H1 (cell line): ENCODE data around the gene RNASE4. TPM values are rescaled to one million over a fixed set of nuclear protein-coding genes. Genes with fewer than 3 reads are reported as not detected.
"Not testable (repeated sequence)": the region's sequence is repeated elsewhere in the genome, so short reads cannot be mapped to it uniquely, and the experiment has no call there.

Source experiments
- CTCF ChIA-PET: fragments of 300-600 bp; sonication (Branson Sonifier 250); formaldehyde crosslinking; loops from one replicate; lab custom pipeline; 2021; ENCODE audit not compliant: partially characterized antibody; lab: Charles Lee
- POLR2A ChIA-PET: fragments of 300-600 bp; sonication (Branson Sonifier 250); formaldehyde crosslinking; loops from one replicate; lab custom pipeline; 2021; ENCODE audit warnings: inconsistent platforms; ENCODE audit not compliant: partially characterized antibody; lab: Charles Lee
- DNase-seq, 2 experiments: peaks; one replicate each; pipeline versions ENCODE4 v3.0.0 to v3.0.0-alpha.2; 2010 to 2022; ENCODE audit warnings: low spot score in 2 of 2, low read depth in 1 of 2, mixed read lengths in 1 of 2
- FAIRE-seq: peaks from 2 replicates; lab custom pipeline; 2011; peaks lifted over from hg19 to GRCh38; lab: Jason Lieb, UNC
- H2AFZ ChIP-seq: 2 replicates; pipeline ENCODE4 v1.8.1; 2012; ENCODE audit warnings: low read length, inconsistent platforms
- H2AK5ac ChIP-seq: 2 replicates; pipeline ENCODE4 v1.6.1; 2013; ENCODE audit warnings: low read depth, low read length
- H2BK120ac ChIP-seq: replicated peaks from 2 replicates; pipeline ENCODE3; 2013; ENCODE audit warnings: low read depth, low read length, inconsistent platforms
- H2BK12ac ChIP-seq: 2 replicates; pipeline ENCODE4 v1.6.1; 2013; ENCODE audit warnings: low read depth, low read length
- H2BK15ac ChIP-seq: 2 replicates; pipeline ENCODE4 v1.6.1; 2013; ENCODE audit warnings: low read length
- H2BK20ac ChIP-seq: 2 replicates; pipeline ENCODE4 v1.6.1; 2013; ENCODE audit warnings: low read length
- H2BK5ac ChIP-seq: 2 replicates; pipeline ENCODE4 v1.6.1; 2013; ENCODE audit warnings: low read depth, low read length
- H3K14ac ChIP-seq: 2 replicates; pipeline ENCODE4 v1.6.1; 2013; ENCODE audit warnings: inconsistent platforms; ENCODE audit not compliant: insufficient read length
- H3K18ac ChIP-seq: 2 replicates; pipeline ENCODE4 v1.6.1; 2013; ENCODE audit warnings: low read length; ENCODE audit errors: extremely low read depth
- H3K23ac ChIP-seq: 2 replicates; pipeline ENCODE4 v1.6.1; 2013; ENCODE audit warnings: inconsistent platforms; ENCODE audit not compliant: insufficient read length
- H3K23me2 ChIP-seq: 2 replicates; pipeline ENCODE4 v1.6.1; 2013; ENCODE audit warnings: low read depth, low read length
- H3K27ac ChIP-seq: 2 replicates; pipeline ENCODE4 v1.6.1; 2011; ENCODE audit warnings: low read depth, low read length, inconsistent platforms
- H3K27me3 ChIP-seq, 4 experiments: replicated peaks in 1 of 4; 1 replicate in 1 of 4; 2 replicates in 3 of 4; pipeline versions ENCODE4 v1.6.1 to v1.8.1; 2011 to 2013; ENCODE audit warnings: low read length in 3 of 4, mild to moderate bottlenecking in 3 of 4, inconsistent platforms in 2 of 4, mixed read lengths in 2 of 4, moderate library complexity in 1 of 4; ENCODE audit not compliant: control insufficient read depth in 3 of 4, insufficient read depth in 3 of 4; ENCODE audit errors: extremely low read depth in 1 of 4
- H3K36me3 ChIP-seq, 4 experiments: 2 replicates each; pipeline versions ENCODE4 v1.6.1 to v1.8.1; 2011 to 2013; ENCODE audit warnings: mild to moderate bottlenecking in 4 of 4, low read length in 3 of 4, moderate library complexity in 2 of 4, control low read depth in 1 of 4, inconsistent platforms in 1 of 4; ENCODE audit not compliant: insufficient read depth in 4 of 4, control insufficient read depth in 2 of 4
- H3K4ac ChIP-seq: replicated peaks from 2 replicates; pipeline ENCODE3; 2013; ENCODE audit warnings: low read length, low read depth, mixed read lengths, inconsistent platforms; ENCODE audit not compliant: insufficient read length
- H3K4me1 ChIP-seq, 4 experiments: replicated peaks in 1 of 4; 1 replicate in 1 of 4; 2 replicates in 3 of 4; pipeline versions ENCODE4 v1.6.1 to v1.8.1; 2011 to 2013; ENCODE audit warnings: low read length in 3 of 4, inconsistent platforms in 2 of 4, mixed read lengths in 1 of 4; ENCODE audit not compliant: insufficient read depth in 4 of 4, control insufficient read depth in 3 of 4
- H3K4me2 ChIP-seq, 2 experiments: 2 replicates each; pipeline versions ENCODE4 v1.6.1 to v1.8.1; 2011 to 2013; ENCODE audit warnings: low read depth in 2 of 2, low read length in 2 of 2, control low read depth in 1 of 2, inconsistent platforms in 1 of 2, mild to moderate bottlenecking in 1 of 2; ENCODE audit not compliant: insufficient read depth in 1 of 2
- H3K4me3 ChIP-seq, 4 experiments: fragments of 200-600, 300-600 bp in 1 of 4; sonication (generic), shearing (Covaris generic), sonication (Bioruptor Twin) in 1 of 4; 2 replicates each; pipeline versions ENCODE4 v1.5.1 to v1.8.1; 2011 to 2016; ENCODE audit warnings: low read length in 4 of 4, low read depth in 3 of 4, control low read depth in 2 of 4, inconsistent platforms in 2 of 4, mild to moderate bottlenecking in 2 of 4, mixed read lengths in 1 of 4, moderate library complexity in 1 of 4; ENCODE audit not compliant: insufficient read depth in 2 of 4; ENCODE audit errors: extremely low read depth in 1 of 4
- H3K56ac ChIP-seq: replicated peaks from 2 replicates; pipeline ENCODE3; 2013; ENCODE audit warnings: low read depth, mild to moderate bottlenecking, mixed read lengths, low read length, inconsistent platforms; ENCODE audit not compliant: insufficient read length
- H3K79me1 ChIP-seq: 2 replicates; pipeline ENCODE4 v1.6.1; 2013; ENCODE audit warnings: low read depth, low read length, control low read depth
- H3K79me2 ChIP-seq, 2 experiments: 2 replicates each; pipeline versions ENCODE4 v1.6.1 to v1.8.1; 2012 to 2013; ENCODE audit warnings: low read length in 2 of 2, mild to moderate bottlenecking in 2 of 2, inconsistent platforms in 1 of 2; ENCODE audit not compliant: insufficient read depth in 2 of 2, control insufficient read depth in 1 of 2
- H3K9ac ChIP-seq, 4 experiments: replicated peaks in 1 of 4; 1 replicate in 1 of 4; 2 replicates in 3 of 4; pipeline versions ENCODE4 v1.6.1 to v1.8.1; 2011 to 2013; ENCODE audit warnings: low read depth in 3 of 4, low read length in 3 of 4, control low read depth in 2 of 4, mild to moderate bottlenecking in 2 of 4, moderate library complexity in 2 of 4, inconsistent platforms in 1 of 4; ENCODE audit errors: extremely low read depth in 1 of 4
- H3K9me3 ChIP-seq, 2 experiments: 2 replicates each; pipeline versions ENCODE4 v1.6.1 to v1.8.1; 2012 to 2013; ENCODE audit warnings: mild to moderate bottlenecking in 2 of 2, moderate library complexity in 2 of 2, control low read depth in 1 of 2, inconsistent platforms in 1 of 2, low read depth in 1 of 2, low read length in 1 of 2, mixed read lengths in 1 of 2; ENCODE audit not compliant: insufficient read depth in 2 of 2
- H4K20me1 ChIP-seq, 2 experiments: replicated peaks in 1 of 2; 2 replicates each; pipeline versions ENCODE3 to v1.8.1; 2011 to 2013; ENCODE audit warnings: inconsistent platforms in 2 of 2, low read length in 2 of 2, mild to moderate bottlenecking in 1 of 2; ENCODE audit not compliant: insufficient read depth in 2 of 2, control insufficient read depth in 1 of 2
- H4K5ac ChIP-seq: 2 replicates; pipeline ENCODE4 v1.6.1; 2013; ENCODE audit warnings: low read length, low read depth, mixed read lengths, inconsistent platforms; ENCODE audit not compliant: insufficient read length
- H4K8ac ChIP-seq: 2 replicates; pipeline ENCODE4 v1.8.0; 2013; ENCODE audit warnings: mild to moderate bottlenecking, moderate library complexity, low read length, inconsistent platforms; ENCODE audit not compliant: insufficient read depth; ENCODE audit errors: extremely low read depth
- H4K91ac ChIP-seq: replicated peaks from 2 replicates; pipeline ENCODE3; 2013; ENCODE audit warnings: low read length, mixed read lengths, inconsistent platforms; ENCODE audit not compliant: insufficient read length
- EP300 ChIP-seq, 2 experiments: IDR thresholded peaks; 1 replicate in 1 of 2; 2 replicates in 1 of 2; pipeline ENCODE4 v1.6.1; 2011 to 2012; ENCODE audit warnings: low read depth in 2 of 2, low read length in 2 of 2, mild to moderate bottlenecking in 2 of 2, borderline replicate concordance in 1 of 2, inconsistent platforms in 1 of 2, moderate library complexity in 1 of 2
- JUND ChIP-seq: IDR thresholded peaks from 2 replicates; pipeline ENCODE4 v1.6.1; 2011; ENCODE audit warnings: mild to moderate bottlenecking, improper control_type of control experiment, low read length
- NANOG ChIP-seq: IDR thresholded peaks from 2 replicates; pipeline ENCODE4 v1.6.1; 2011; ENCODE audit warnings: low read length, low read depth, mild to moderate bottlenecking, inconsistent platforms; ENCODE audit not compliant: insufficient read depth, poor library complexity, severe bottlenecking
- RNF2 ChIP-seq: fragments of 200-900, 300-1000 bp; sonication (generic); IDR thresholded peaks from 2 replicates; pipeline ENCODE4 v1.7.1; 2016; ENCODE audit warnings: borderline replicate concordance, low read depth, mild to moderate bottlenecking, antibody characterized with exemption, low read length; ENCODE audit not compliant: poor library complexity, severe bottlenecking; ENCODE audit errors: missing control alignments
- SP2 ChIP-seq: IDR thresholded peaks from 2 replicates; pipeline ENCODE4 v1.6.1; 2012; ENCODE audit warnings: mild to moderate bottlenecking, low read length, inconsistent platforms
- SUZ12 ChIP-seq: fragments of 200-600 bp; sonication (generic); IDR thresholded peaks from 2 replicates; pipeline ENCODE4 v1.6.1; 2012; ENCODE audit warnings: mild to moderate bottlenecking, inconsistent platforms, low read length, moderate library complexity, mixed read lengths
- USF2 ChIP-seq: IDR thresholded peaks from 2 replicates; pipeline ENCODE4 v1.6.1; 2011; ENCODE audit warnings: low read length, improper control_type of control experiment
- YY1 ChIP-seq: IDR thresholded peaks from 2 replicates; pipeline ENCODE4 v1.6.1; 2011; ENCODE audit warnings: low read depth, mild to moderate bottlenecking, low read length
- ZNF274 ChIP-seq: IDR thresholded peaks from 2 replicates; pipeline ENCODE4 v1.7.0; 2012; ENCODE audit warnings: low read length, borderline replicate concordance; ENCODE audit errors: extremely low read depth
- WGBS, 2 experiments: shearing (Covaris generic) in 1 of 2; methylation state at CpG; one replicate each; pipeline versions ENCODE4 v1.1.6 to v1.1.7; 2013 to 2015; ENCODE audit warnings: low lambda C conversion rate in 2 of 2, mixed read lengths in 2 of 2, inconsistent platforms in 1 of 2, low coverage in 1 of 2, missing lambda C conversion rate in 1 of 2; ENCODE audit not compliant: insufficient replicate concordance in 2 of 2, insufficient coverage in 1 of 2, insufficient read length in 1 of 2; ENCODE audit errors: extremely low coverage in 1 of 2, missing lambda C conversion rate in 1 of 2; 5-methylcytosine and 5-hydroxymethylcytosine counted together
- polyA plus RNA-seq, 7 experiments: library from polyadenylated mRNA; depleted of rRNA in 3 of 7; stranded (reverse) in 5 of 7; unstranded in 2 of 7; fragments of >200 nt in 5 of 7; fragments of 200-250 nt in 2 of 7; gene quantifications; 1 replicate in 5 of 7; 2 replicates in 1 of 7; 4 replicates in 1 of 7; pipeline versions ENCODE4 v1.2.1 to v1.2.3, GENCODE V29; 2011 to 2013; ENCODE audit warnings: missing spikeins in 2 of 7, mixed read lengths in 2 of 7
- total RNA-seq: library from RNA; stranded (reverse); fragmentation: NEBNext Ultra II Directional; extraction: Animal tissue kit (Norgen Biotek cat#: 25700); gene quantifications from 2 replicates; pipeline ENCODE4 v1.2.1, GENCODE V29; 2021

Gene RNASE4
- total and polyA plus RNA-seq, 2 of the 8 experiments (the other 6 are each of a cell fraction or from before 2014, with no cell fraction given) = 0.61 to 3.5 TPM

GRCh38 chr14:20662968-20663732 is 21.2 kb upstream of the RNASE4 start (continued):
- TF ChIP-seq USF2 = no peak
- TF ChIP-seq EP300 (IDR thresholded peaks at IDR 0.05; ENCODE audit: borderline replicate concordance in 1 of 2, low read depth in 2 of 2, low read length in 2 of 2) = no peak
- no peak; the same call in 1 of the 2 replicates for TF ChIP-seq YY1
- TF ChIP-seq NANOG = no peak
- no peak for TF ChIP-seq SP2
- no peak for TF ChIP-seq JUND
- no peak for TF ChIP-seq ZNF274
- no peak for TF ChIP-seq RNF2
- no peak for TF ChIP-seq SUZ12

- H3K36me3 ChIP-seq, H2BK20ac ChIP-seq, H4K5ac ChIP-seq, H3K27me3 ChIP-seq, H3K4ac ChIP-seq, H3K4me2 ChIP-seq, H3K9ac ChIP-seq, H3K23me2 ChIP-seq, H2AK5ac ChIP-seq, H3K18ac ChIP-seq, H2AFZ ChIP-seq, H3K4me3 ChIP-seq, H4K20me1 ChIP-seq, H3K14ac ChIP-seq, H3K56ac ChIP-seq, H2BK15ac ChIP-seq, H4K8ac ChIP-seq, H2BK5ac ChIP-seq, H3K79me2 ChIP-seq, H3K4me1 ChIP-seq, H2BK12ac ChIP-seq, H3K9me3 ChIP-seq, POLR2A ChIA-PET, FAIRE-seq, H4K91ac ChIP-seq, DNase-seq, H3K23ac ChIP-seq, H3K79me1 ChIP-seq, H2BK120ac ChIP-seq, H3K27ac ChIP-seq: not testable (repeated sequence)
- CTCF ChIA-PET = interaction anchor here (11.5 kb wide), 1 partner anchor 14 kb away, joined by 282 read pairs; the partner anchor contains the start of genes ANG and RNASE4
- 91% methylated on average over 7 of the region's 7 CpGs; no CpG with 5 or more reads in 1 of the 2 experiments for WGBS, 2 experiments
Observed at GRCh38 chr14:20666400-20666961, 17.9 kb upstream of the RNASE4 start.
